K562 (cell line): ENCODE results near the gene TRIM68. TPM values are rescaled to one million over a fixed set of nuclear protein-coding genes. Genes with fewer than 3 reads are reported as not detected.

ENCODE experiments used
- AFF4 ChIP-seq: sonication (generic); formaldehyde crosslinking; IDR thresholded peaks from 2 replicates; pipeline ENCODE4 v1.8.0; 2023; ENCODE audit warnings: mild to moderate bottlenecking, missing genetic modification reagents
- CXXC5 ChIP-seq: fragments of 250-450 bp; sonication (Bioruptor Pico); IDR thresholded peaks from 2 replicates; pipeline ENCODE4 v1.8.0; 2022; ENCODE audit warnings: inconsistent platforms, mild to moderate bottlenecking, moderate library complexity
- DACH1 ChIP-seq: fragments of 450-650 bp; IDR thresholded peaks from 2 replicates; pipeline ENCODE4 v1.6.1; 2018; ENCODE audit not compliant: partially characterized antibody
- DLX4 ChIP-seq: fragments of 250-450 bp; sonication (Bioruptor Pico); IDR thresholded peaks from 2 replicates; pipeline ENCODE4 v1.6.1; 2021; ENCODE audit warnings: mild to moderate bottlenecking
- HDAC8 ChIP-seq: fragments of 450-650 bp; IDR thresholded peaks from 2 replicates; pipeline ENCODE4 v1.6.1; 2016; ENCODE audit warnings: mild to moderate bottlenecking, missing genetic modification characterization, moderate library complexity, missing compliant biosample characterization
- NFRKB ChIP-seq: fragments of 450-650 bp; IDR thresholded peaks from 2 replicates; pipeline ENCODE4 v1.6.1; 2016; ENCODE audit warnings: low read depth
- PTBP1 ChIP-seq: fragments of 200-400 bp; formaldehyde crosslinking; IDR thresholded peaks from 2 replicates; pipeline ENCODE4 v1.6.1; 2017; ENCODE audit warnings: low read depth, low read length
- STAT6 ChIP-seq: sonication (generic); formaldehyde crosslinking; IDR thresholded peaks from 2 replicates; pipeline ENCODE4 v1.8.1; 2023; ENCODE audit warnings: mild to moderate bottlenecking, missing genetic modification reagents
- ZBTB43 ChIP-seq: sonication (generic); formaldehyde crosslinking; IDR thresholded peaks from 2 replicates; pipeline ENCODE4 v1.8.0; 2023; ENCODE audit warnings: mild to moderate bottlenecking, missing genetic modification reagents
- ZNF12 ChIP-seq: sonication (generic); formaldehyde crosslinking; IDR thresholded peaks from 2 replicates; pipeline ENCODE4 v1.4.0; 2020; ENCODE audit warnings: mild to moderate bottlenecking, missing genetic modification reagents
- polyA plus RNA-seq, 8 experiments: library from polyadenylated mRNA; depleted of rRNA in 4 of 8; stranded (reverse) in 5 of 8; unstranded in 3 of 8; fragments of >200 nt; fragmentation: Nextera tagmentation in 2 of 8; fragmentation: Illumina TruSeq in 1 of 8; extraction: Ambion mirVana in 2 of 8; extraction: Trizol in 1 of 8; gene quantifications; 2 replicates each; pipeline versions ENCODE4 v1.2.1 to v1.2.3, GENCODE V29; 2011 to 2014; ENCODE audit warnings: inconsistent platforms in 1 of 8, missing spikeins in 1 of 8
- total RNA-seq, 7 experiments: library from RNA; depleted of rRNA in 6 of 7; stranded (reverse); fragments of >200 nt in 6 of 7; fragmentation: Illumina TruSeq in 2 of 7; extraction: Trizol in 2 of 7; gene quantifications; 2 replicates each; pipeline versions ENCODE4 v1.2.1 to v1.2.3, GENCODE V29; 2011 to 2021; ENCODE audit warnings: low replicate concordance in 1 of 7

The TRIM68 gene
- total and polyA plus RNA-seq, 9 of the 15 experiments (the other 6 are each of a cell fraction or from before 2014, with no cell fraction given) = 5.2 to 10.9 (median 7.9) TPM

GRCh38 chr11:4607781-4608666 is at the start of gene TRIM68 (continued):
- TF ChIP-seq ZNF12 (CRISPR knock-in tag) (no peak), AFF4 (CRISPR knock-in tag) (no peak), DACH1 (no peak), CXXC5 (CRISPR knock-in tag) (peak; percentile 65), PTBP1 (no peak), ZBTB43 (CRISPR knock-in tag) (0 out of 2 replicates have a peak, but pooled peaks have one; percentile 41), HDAC8 (tag) (no peak), STAT6 (CRISPR knock-in tag) (no peak), DLX4 (CRISPR knock-in tag) (no peak), NFRKB (no peak)
